Measurements from ENCODE around the gene RPP30.

Gene RPP30

DNA sequence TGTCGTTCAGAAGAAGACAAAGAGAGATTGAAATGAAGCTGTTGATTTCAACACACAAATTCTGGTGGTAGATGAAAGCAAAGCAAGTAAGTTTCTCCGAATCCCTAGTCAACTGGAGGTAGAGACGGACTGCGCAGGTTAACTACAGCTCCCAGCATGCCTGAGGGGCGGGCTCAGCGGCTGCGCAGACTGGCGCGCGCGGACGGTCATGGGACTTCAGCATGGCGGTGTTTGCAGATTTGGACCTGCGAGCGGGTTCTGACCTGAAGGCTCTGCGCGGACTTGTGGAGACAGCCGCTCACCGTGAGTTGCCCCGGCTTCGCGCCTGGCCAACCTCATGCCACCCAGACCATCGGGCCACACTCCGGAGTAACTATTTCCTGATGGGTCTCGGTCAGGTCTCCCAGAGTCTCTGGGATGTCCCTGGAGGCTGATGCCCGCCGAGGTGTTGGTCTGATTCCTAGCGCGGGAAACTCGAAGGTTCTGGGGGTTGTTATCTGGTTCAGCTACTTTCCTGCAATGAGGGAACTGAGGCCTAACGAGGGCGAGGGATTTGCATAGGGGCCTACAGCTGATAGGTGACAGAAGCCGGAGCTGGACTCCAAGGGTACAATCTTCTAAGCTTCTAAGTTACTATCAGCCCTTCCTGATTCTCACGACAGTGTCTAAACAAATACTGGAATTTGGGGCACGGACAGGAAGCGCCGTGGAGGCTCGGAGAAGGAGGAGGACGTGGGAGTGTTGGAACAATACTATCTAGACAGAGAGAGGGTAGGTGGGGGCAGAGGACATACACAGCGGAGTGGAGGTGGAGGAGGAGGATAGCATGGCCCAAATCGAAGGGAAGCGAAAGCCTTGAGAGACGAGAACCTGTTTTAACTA lies at the start of gene RPP30:
Gene RPP30 (plus strand): TSS at position 209 of the 882 bp plus-strand sequence. CDS start 13 bp downstream, at position 222.
- DNase-seq: peak; percentile 86

GRCh38 chr10:90822508-90822907 lies 49.3 kb upstream of the RPP30 start:
- no peak for DNase-seq

DNA sequence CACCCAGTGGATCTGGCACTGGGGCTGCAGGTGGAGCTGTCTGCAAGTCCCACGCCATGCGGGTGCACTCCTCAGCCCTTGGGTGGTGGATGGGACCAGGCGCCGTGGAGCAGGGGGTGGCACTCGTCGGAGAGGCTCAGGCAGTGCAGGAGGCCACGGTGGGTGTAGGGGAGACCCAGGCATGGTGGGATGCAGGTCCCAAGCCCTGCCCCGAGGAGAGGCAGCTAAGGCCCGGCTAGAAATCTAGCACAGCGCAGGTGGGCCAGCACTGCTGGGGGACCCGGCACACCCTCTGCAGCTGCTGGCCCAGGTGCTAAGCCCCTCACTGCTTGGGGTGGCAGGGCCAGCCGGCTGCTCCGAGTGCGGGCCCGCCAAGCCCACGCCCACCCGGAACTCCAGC lies 39.7 kb upstream of the RPP30 start:
- DNase-seq: no peak

GRCh38 chr10:90834326-90834725 lies 37.4 kb upstream of the RPP30 start:
- DNase-seq: no peak

- no peak for DNase-seq
These were observed 34.3 kb upstream of the RPP30 start for GRCh38 chr10:90837486-90837885.

DNA sequence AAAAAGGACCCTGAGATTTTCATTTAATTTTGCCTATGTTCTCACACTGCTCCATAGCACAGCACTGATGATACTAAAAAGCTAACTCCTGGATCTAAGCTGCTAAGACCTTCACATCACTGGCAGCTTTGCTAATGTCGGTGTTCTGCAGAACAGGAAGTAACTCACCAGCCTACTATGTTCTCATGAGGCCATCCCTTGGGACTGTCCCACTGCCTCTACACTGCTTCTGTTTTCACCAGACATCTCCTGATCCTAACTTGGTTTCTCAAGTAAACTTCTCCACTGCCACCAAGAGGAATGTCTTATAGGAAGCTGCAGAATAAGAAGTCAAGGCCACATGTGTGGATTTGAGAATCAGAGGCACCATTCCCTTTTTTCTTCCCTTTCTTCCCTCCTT lies 29.0 kb upstream of the RPP30 start:
- no peak for DNase-seq

DNA sequence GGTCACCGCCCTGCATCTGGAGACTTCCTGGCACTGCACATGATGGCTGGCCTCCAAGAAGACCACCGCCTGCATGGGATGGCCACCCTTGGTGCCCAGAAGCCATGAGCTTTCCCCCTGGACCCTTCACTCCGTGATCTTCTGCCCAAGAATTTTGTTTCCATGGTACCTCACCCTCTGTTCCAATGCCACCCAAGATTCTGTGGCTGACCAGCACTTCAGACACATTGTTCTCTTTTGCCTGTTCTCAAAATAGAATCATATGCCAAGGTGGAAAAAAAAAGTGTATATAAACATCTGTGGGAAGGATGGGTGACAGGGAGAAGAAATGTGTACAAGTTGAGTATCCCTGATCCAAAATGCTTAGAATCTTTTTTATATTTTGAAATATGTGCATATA lies 26.0 kb upstream of the RPP30 start:
- no peak for DNase-seq

GRCh38 chr10:90846746-90847145 lies 25.0 kb upstream of the RPP30 start:
- DNase-seq: no peak

GRCh38 chr10:90847436-90847835 lies 24.3 kb upstream of the RPP30 start:
- no peak for DNase-seq

- DNase-seq: no peak
These were observed 21.6 kb upstream of the RPP30 start for GRCh38 chr10:90849956-90850749.

DNA sequence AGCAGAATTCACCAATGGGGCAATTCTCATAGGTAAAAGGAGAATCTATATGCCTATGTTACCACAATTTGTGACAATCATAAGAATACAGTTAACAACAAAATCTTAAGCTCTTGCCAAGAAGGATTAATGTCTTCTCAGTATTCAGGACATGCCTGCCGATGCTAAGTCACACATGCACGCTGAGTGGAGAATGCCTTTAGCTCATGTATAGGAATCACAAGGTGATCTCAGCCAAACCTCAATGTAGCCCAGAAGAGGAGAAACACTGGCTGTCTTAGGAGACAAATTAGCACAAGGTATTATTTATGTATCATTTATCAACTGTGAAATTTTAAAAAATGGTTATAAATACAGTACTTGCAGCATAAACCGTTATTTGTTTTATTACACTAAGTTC lies 16.6 kb upstream of the RPP30 start:
- no peak for DNase-seq

GRCh38 chr10:90856261-90856660 lies 15.5 kb upstream of the RPP30 start:
- no peak for DNase-seq

DNA sequence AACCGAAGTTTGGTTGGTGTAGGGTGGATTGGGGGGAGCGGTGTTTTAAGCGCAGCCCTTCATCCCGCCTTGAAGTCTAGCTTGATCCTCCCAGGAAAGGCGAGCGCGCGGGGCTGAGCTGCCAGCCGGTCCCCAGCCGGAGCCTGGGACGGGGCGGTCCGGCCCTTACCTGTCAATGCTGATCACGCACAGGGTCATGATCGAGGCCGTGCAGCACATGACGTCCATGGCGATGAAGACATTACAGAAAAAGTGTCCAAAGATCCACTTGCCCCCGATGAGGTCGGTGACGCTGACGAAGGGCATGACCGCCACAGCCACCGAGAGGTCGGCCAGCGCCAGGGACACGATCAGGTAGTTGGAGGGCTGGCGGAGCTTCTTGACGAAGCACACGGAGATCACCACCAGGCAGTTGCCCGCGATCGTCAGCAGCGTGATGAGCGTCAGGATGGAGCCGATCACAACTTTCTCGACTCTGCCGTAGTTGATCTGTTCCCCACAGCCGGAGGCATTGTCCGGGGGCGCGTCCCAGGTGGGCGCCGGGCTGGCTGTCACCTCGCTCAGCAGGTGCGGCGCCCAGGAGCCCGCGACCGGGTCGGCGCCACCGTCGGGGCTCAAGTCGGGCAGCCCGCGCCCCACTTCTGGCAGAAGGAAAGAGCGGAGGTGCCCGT lies 14.7 kb upstream of the RPP30 start:
- no peak for DNase-seq

GRCh38 chr10:90857635-90858460 lies 13.9 kb upstream of the RPP30 start, which contains the start of gene HTR7:
Gene HTR7, minus strand, starts transcription at chr10:90858039. Its CDS starts 368 bp downstream, at chr10:90857671.
- DNase-seq: peak; percentile 41

- no peak for DNase-seq
These were observed 13.3 kb upstream of the RPP30 start for GRCh38 chr10:90858461-90858968.

GRCh38 chr10:90859321-90859751 lies 12.4 kb upstream of the RPP30 start:
- no peak for DNase-seq

GRCh38 chr10:90860790-90861189 lies 11.0 kb upstream of the RPP30 start:
- no peak for DNase-seq

DNA sequence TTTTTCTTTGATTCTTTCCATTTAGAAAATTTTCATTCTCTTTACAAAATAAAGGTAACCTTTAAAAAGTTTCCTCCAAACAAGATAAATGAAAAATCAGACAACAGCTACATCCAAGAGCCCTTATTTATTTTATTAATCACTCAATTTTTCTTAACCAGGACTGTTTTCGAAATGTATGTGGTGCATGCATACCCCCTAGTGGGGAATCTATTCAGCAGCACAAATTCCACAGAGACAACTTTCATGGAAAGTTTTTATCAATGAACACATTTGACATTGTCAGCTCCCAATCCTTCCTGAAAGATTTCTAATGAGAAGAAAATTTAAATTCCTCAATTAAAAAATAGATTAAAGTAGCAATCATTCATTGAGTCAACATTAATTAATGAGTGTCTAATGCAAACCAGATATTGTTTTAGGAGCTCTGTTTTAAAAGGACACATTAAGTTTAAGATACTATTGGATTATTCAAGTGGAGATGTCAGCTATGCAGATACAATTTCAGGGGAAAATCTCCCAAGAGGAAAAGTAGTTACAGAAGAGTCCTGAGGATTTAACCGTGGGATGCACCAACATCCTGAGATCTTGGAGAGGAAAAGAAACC lies 8.8 kb upstream of the RPP30 start:
- no peak for DNase-seq

GRCh38 chr10:90865401-90865800 lies 6.4 kb upstream of the RPP30 start:
- no peak for DNase-seq

- no peak for DNase-seq
These were observed 5.7 kb upstream of the RPP30 start for GRCh38 chr10:90866050-90866598.

- peak; percentile 51 for DNase-seq
These were observed 452 bp upstream of the RPP30 start for GRCh38 chr10:90871279-90871765.

Measured in stimulated activated CD4-positive, alpha-beta T cell treated with anti-CD3 and anti-CD28 coated beads, Interleukin-1b, Interleukin-23, amount 100 ng/mL, for 48 hours (primary cell).